NCI-H82 (cell line): ENCODE measurements around the gene BCL7C.
"Not testable (repeated sequence)": the region's sequence is repeated elsewhere in the genome, so short reads cannot be mapped to it uniquely, and the experiment has no call there.

Experiments
- DNase-seq: peaks from one replicate; lab custom pipeline; 2025; lab: John Stamatoyannopoulos, UW

Gene BCL7C

GRCh38 chr16:30893744-30894539 is at the start of gene BCL7C:
Gene BCL7C (minus strand): TSS chr16:30894077. CDS start chr16:30893944, 133 bp downstream.
- peak; percentile 93 for DNase-seq

DNA sequence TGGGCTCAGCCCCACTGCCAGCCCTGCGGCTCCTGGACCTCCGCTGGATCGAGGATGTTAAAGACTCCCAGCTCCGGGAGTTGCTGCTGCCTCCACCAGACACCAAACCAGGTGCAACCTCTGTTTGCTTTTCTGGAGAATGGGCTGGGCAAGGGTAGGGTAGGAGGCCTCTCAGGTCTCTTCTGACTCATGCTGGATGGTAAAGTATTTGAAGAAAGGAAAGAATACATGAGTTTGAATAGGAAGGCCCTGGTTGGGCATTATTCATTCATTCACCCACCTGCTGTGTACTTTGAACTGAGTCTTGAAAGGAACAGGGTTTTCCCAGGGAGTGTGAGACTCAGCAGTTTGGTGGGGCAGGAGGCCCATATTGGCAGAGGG is 48.5 kb upstream of the BCL7C start:
- no peak for DNase-seq

GRCh38 chr16:30941600-30942425 is 47.9 kb upstream of the BCL7C start:
- DNase-seq, result peak; percentile 77

GRCh38 chr16:30939571-30939970 is 45.7 kb upstream of the BCL7C start:
- not testable (repeated sequence) for DNase-seq

DNA sequence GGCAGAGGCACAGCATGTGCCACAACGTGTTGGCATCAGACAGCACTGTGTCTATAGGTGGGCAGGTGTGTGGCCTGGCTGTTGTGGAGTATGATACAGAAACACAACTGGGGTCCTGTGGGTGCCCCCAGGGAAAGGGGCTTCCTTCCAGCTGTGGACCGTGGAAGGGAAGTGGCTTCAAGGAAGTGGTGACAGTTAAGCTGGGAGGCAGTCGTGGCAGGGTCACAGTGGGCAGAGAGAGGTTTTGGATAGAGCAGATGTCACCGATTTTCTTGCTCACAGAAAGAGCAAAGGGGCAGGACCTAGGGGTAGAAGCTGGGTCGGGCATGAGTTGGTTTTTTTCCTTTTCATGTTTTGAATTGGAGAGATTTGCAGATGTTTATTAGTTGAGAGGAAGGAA is 43.8 kb upstream of the BCL7C start:
- DNase-seq, result no peak

- DNase-seq, result peak; percentile 65
Observed at GRCh38 chr16:30934827-30935557, 41.1 kb upstream of the BCL7C start.

GRCh38 chr16:30931068-30931650 is 37.3 kb upstream of the BCL7C start:
- DNase-seq, result no peak

DNA sequence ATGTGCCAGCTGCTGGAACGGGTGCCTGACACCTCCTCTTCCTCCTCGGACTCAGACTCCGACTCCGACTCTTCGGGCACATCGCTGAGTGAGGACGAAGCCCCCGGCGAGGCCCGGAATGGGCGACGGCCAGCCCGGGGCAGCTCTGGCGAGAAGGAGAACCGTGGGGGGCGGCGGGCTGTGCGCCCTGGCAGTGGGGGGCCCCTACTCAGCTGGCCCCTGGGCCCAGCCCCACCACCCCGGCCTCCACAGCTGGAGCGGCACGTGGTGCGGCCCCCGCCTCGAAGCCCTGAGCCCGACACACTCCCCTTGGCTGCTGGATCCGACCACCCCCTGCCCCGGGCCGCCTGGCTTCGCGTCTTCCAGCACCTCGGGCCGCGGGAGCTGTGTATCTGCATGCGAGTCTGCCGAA is 36.3 kb upstream of the BCL7C start:
- DNase-seq, result no peak

DNA sequence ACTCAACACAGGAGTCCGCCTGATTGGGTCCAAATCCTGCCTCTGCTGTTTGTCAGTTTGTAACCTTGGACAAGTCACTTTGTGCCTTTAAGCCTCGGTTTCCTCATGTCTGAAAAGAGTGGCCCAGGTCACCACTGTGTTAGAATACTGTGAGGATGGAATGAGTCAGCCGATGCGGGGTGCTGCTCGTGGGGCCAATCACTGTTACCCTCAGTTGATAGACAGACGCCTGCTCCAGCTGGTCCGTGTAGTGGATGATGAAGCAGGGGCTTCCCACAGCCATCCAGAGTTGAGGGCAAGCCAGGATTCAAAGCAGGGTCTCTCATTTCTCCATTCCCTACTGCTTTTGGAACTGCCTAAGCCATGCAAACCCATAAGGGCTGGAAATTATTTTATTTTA is 35.3 kb upstream of the BCL7C start:
- no peak for DNase-seq

GRCh38 chr16:30928390-30928789 is 34.5 kb upstream of the BCL7C start:
- no peak for DNase-seq

GRCh38 chr16:30927789-30928378 is 34.0 kb upstream of the BCL7C start:
- DNase-seq, result peak; percentile 94

GRCh38 chr16:30926937-30927788 is 33.3 kb upstream of the BCL7C start:
- DNase-seq, result no peak

DNA sequence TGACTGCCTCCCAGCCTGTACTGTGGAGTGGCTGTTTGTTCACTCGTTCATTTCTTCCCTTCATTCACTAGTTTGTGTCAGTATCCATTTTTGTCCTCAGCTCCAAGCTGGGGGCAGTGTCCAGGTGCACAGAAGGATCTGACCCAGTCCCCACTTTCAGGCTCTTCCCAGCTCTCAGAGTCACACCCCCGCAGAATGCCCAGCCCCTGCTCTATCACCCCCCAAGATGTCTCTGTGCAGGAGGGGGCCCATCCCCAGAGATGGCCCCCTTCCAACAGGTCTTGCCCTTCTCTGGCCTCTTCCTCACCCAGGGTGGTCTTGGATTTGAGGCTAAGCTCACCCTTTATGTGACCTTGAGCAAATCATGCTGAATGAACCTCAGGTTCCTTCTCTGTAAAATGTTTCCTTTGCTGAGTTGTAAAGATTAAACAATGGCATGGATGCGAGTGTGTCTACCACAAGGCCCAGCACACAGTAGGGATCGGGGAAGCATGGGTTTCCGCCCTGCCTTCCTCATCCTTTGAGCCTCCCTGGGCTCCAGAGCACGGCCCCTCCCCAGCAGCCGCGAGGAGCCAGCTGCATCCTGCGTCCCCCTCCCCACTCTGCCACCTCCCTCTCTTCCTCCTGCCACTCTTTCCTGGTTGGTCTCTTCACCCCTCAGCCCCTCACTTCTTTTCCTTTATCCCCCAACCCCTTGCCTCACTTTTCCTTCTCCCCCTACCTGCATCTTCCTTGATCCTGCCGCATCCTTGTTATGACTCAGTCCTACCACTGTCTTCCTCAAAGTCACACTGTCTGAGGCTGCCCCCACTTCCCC is 32.3 kb upstream of the BCL7C start:
- no peak for DNase-seq

DNA sequence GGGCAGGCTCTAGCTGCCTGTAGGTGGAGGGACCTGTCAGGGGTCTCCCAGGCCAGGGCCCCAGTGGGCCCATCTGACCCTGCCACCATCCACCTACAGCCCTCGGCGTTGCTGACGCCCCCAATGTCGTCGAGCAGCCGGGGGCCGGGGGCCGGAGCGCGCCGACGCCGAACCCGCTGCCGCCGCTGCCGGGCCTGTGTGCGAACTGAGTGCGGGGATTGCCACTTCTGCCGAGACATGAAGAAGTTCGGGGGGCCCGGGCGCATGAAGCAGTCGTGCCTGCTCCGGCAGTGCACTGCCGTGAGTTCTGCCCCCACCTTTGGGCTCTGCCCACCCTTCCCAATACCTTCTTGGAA is 31.7 kb upstream of the BCL7C start:
- no peak for DNase-seq

GRCh38 chr16:30924913-30925631 is 31.2 kb upstream of the BCL7C start:
- DNase-seq, result peak; percentile 29

GRCh38 chr16:30924076-30924912 is 30.4 kb upstream of the BCL7C start:
- peak; percentile 49 for DNase-seq

DNA sequence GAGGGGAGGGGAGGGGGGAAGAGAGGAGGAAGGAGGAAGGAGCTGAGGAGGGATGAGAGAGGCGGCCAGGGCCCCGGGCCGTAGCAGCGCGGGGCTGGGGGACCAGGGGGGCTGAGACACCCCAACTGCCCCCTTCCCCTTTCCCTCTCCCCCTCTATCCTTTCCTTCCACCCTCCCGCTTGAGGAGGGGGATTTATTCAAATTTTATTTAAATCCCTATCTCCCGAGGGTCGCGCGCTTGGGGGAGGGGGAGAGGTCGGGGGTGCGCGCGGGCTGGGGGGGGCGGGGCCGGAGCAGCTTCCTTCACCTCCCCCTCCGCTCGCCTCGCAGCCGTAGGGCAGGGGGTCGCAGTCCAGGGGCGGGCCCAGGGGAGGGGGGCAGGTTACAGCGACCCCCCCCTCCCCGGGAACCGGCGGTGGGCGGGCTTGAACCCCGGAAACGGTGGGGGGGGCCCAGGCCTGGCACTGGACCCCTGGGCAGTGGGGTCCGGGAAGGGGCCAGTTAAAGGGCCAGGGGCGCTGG is 29.7 kb upstream of the BCL7C start, which contains the start of gene FBXL19:
Gene FBXL19 (plus strand): TSS at position 19 of the 522 bp plus-strand sequence. CDS start 2,183 bp downstream, outside the sequence.
- no peak for DNase-seq

GRCh38 chr16:30922960-30923535 is 29.2 kb upstream of the BCL7C start:
- DNase-seq, result peak; percentile 100
